K562 (cell line): ENCODE measurements around the gene CXCR6. TPM values are rescaled to one million over a fixed set of nuclear protein-coding genes. Genes with fewer than 3 reads are reported as not detected.

Experiments
- ATAC-seq: fragments of 200-7000 bp; cut with Tn5 transposase; 3 replicates; pipeline ENCODE4 v1.9.1; 2020; ENCODE audit warnings: moderate library complexity
- Bru-seq: library from RNA; stranded (reverse); fragments of 400-500 nt; gene quantifications from one replicate; lab custom pipeline; 2021; lab: Mats Ljungman, UMichigan
- BruChase-seq, 2 experiments: library from RNA; stranded (reverse); fragments of 400-500 nt; gene quantifications; one replicate each; lab custom pipeline; 2021; lab: Mats Ljungman, UMichigan
- BruUV-seq: library from RNA; stranded (reverse); fragments of 400-500 nt; replicated peaks from 2 replicates; lab custom pipeline; 2021; lab: Mats Ljungman, UMichigan
- CTCF ChIA-PET: fragments of 300-600 bp; formaldehyde crosslinking; extraction: SDS; loops from one replicate; lab custom pipeline; 2021; ENCODE audit warnings: low intra/inter-chr PET ratio; lab: Yijun Ruan, JAX
- POLR2A ChIA-PET: fragments of 300-600, 350-650 bp; sonication (Branson Sonifier 250); formaldehyde crosslinking; extraction: SDS; loops from one replicate; lab custom pipeline; 2021; ENCODE audit warnings: antibody characterized with exemption, inconsistent platforms; lab: Yijun Ruan, JAX
- DNase-seq, 4 experiments: peaks; one replicate each; pipeline versions ENCODE4 v3.0.0 to v3.0.0-alpha.2; 2011 to 2018; ENCODE audit warnings: low spot score in 3 of 4, mixed read lengths in 3 of 4; ENCODE audit errors: extremely low read depth in 1 of 4
- FAIRE-seq: peaks from 2 replicates; lab custom pipeline; 2011; peaks lifted over from hg19 to GRCh38; lab: Jason Lieb, UNC
- H2AFZ ChIP-seq: 2 replicates; pipeline ENCODE4 v1.6.0; 2011; ENCODE audit warnings: low read depth, low read length, control low read depth, inconsistent platforms
- H3K27ac ChIP-seq: fragments of 200-600 bp; 3 replicates; pipeline ENCODE4 v1.8.0; 2011; ENCODE audit warnings: low read depth, mild to moderate bottlenecking, control low read depth, inconsistent platforms, low read length, moderate library complexity, mixed read lengths; ENCODE audit errors: extremely low read depth
- H3K27me3 ChIP-seq, 2 experiments: fragments of 300-600 bp in 1 of 2; 2 replicates in 1 of 2; 3 replicates in 1 of 2; pipeline versions ENCODE4 v1.6.0 to v1.8.0; 2011; ENCODE audit warnings: inconsistent platforms in 2 of 2, low read length in 2 of 2, mild to moderate bottlenecking in 1 of 2, mixed read lengths in 1 of 2, moderate library complexity in 1 of 2; ENCODE audit not compliant: control insufficient read depth in 2 of 2, insufficient read depth in 2 of 2
- H3K36me3 ChIP-seq: fragments of 300-600 bp; 3 replicates; pipeline ENCODE4 v1.8.0; 2011; ENCODE audit warnings: mild to moderate bottlenecking, low read length, inconsistent platforms; ENCODE audit not compliant: control insufficient read depth, insufficient read depth
- H3K4me1 ChIP-seq, 2 experiments: fragments of 200-600 bp in 1 of 2; replicated peaks in 1 of 2; 2 replicates in 1 of 2; 3 replicates in 1 of 2; pipeline versions ENCODE4 v1.5.1 to v1.8.0; 2011; ENCODE audit warnings: inconsistent platforms in 2 of 2, low read length in 2 of 2, mild to moderate bottlenecking in 1 of 2, mixed read lengths in 1 of 2, moderate library complexity in 1 of 2; ENCODE audit not compliant: control insufficient read depth in 2 of 2, insufficient read depth in 2 of 2
- H3K4me2 ChIP-seq: 2 replicates; pipeline ENCODE4 v1.6.1; 2011; ENCODE audit warnings: low read length, control low read depth, inconsistent platforms, mixed read lengths; ENCODE audit not compliant: insufficient read depth
- H3K4me3 ChIP-seq: fragments of 200-600 bp; sonication (generic), shearing (Covaris generic); 2 replicates; pipeline ENCODE4 v1.5.1; 2016; ENCODE audit warnings: control low read depth, inconsistent platforms
- H3K79me2 ChIP-seq: fragments of 200-600 bp; 3 replicates; pipeline ENCODE4 v1.8.0; 2011; ENCODE audit warnings: low read length, inconsistent platforms; ENCODE audit not compliant: control insufficient read depth, insufficient read depth
- H3K9ac ChIP-seq, 2 experiments: 2 replicates each; pipeline versions ENCODE4 v1.6.0 to v1.6.1; 2011; ENCODE audit warnings: low read depth in 2 of 2, low read length in 2 of 2, control low read depth in 1 of 2, inconsistent platforms in 1 of 2, mild to moderate bottlenecking in 1 of 2, mixed read lengths in 1 of 2; ENCODE audit not compliant: insufficient read depth in 1 of 2
- H3K9me1 ChIP-seq: one replicate; pipeline ENCODE4 v1.6.0; 2011; ENCODE audit warnings: inconsistent platforms, mild to moderate bottlenecking, low read length, moderate library complexity; ENCODE audit not compliant: control insufficient read depth, insufficient read depth
- H3K9me3 ChIP-seq: replicated peaks from 2 replicates; pipeline ENCODE4 v1.5.1; 2011; ENCODE audit warnings: low read depth, low read length, inconsistent platforms; ENCODE audit not compliant: control insufficient read depth, insufficient read depth
- H4K20me1 ChIP-seq: replicated peaks from 2 replicates; pipeline ENCODE4 v1.6.1; 2011; ENCODE audit warnings: low read length, inconsistent platforms, mixed read lengths; ENCODE audit not compliant: control insufficient read depth, insufficient read depth
- BMI1 ChIP-seq: fragments of 150-350 bp; IDR thresholded peaks from 2 replicates; pipeline ENCODE4 v1.6.1; 2014; ENCODE audit warnings: low read length
- JUNB ChIP-seq: fragments of 450-650 bp; formaldehyde crosslinking; conservative IDR thresholded peaks from 2 replicates; pipeline ENCODE4 v1.4.0; 2020; ENCODE audit warnings: mild to moderate bottlenecking
- RB1 ChIP-seq: fragments of 450-650 bp; IDR thresholded peaks from 2 replicates; pipeline ENCODE4 v1.6.1; 2017; ENCODE audit warnings: low read depth, mild to moderate bottlenecking
- ZNF175 ChIP-seq: fragments of 200-800 bp; sonication (Bioruptor generic); IDR thresholded peaks from 2 replicates; pipeline ENCODE4 v1.6.1; 2016; ENCODE audit warnings: low read depth, mild to moderate bottlenecking, missing genetic modification characterization, missing compliant biosample characterization
- ZNF398 ChIP-seq: fragments of 250-450 bp; sonication (Bioruptor Pico); IDR thresholded peaks from 2 replicates; pipeline ENCODE4 v1.8.0; 2021; ENCODE audit warnings: moderate library complexity, mild to moderate bottlenecking, inconsistent platforms
- WGBS: fragments of 100-300 bp; shearing (Covaris generic); methylation state at CpG from one replicate; pipeline ENCODE4 v1.1.6; 2016; ENCODE audit warnings: low coverage, mixed read lengths; ENCODE audit not compliant: insufficient coverage; ENCODE audit errors: missing lambda C conversion rate; 5-methylcytosine and 5-hydroxymethylcytosine counted together
- in situ Hi-C: fragments of 300-500 bp; cut with MboI; formaldehyde crosslinking; loops from 4 replicates; pipeline ENCODE4 v1.15.0; 2018; ENCODE audit warnings: inconsistent platforms, mixed read lengths
- intact Hi-C: fragments of 100-400 bp; cut with micrococcal nuclease; formaldehyde crosslinking; loops from 2 replicates; pipeline ENCODE4 v1.14.2; 2022
- long read RNA-seq, 3 experiments: library from polyadenylated mRNA in 2 of 3; library from RNA in 1 of 3; unstranded in 2 of 3; stranded (forward) in 1 of 3; transcript quantifications; one replicate each; pipeline ENCODE4 v2.0.0, GENCODE V29; 2019 to 2022
- polyA minus RNA-seq, 3 experiments: library from RNA; depleted of rRNA, polyadenylated mRNA; stranded (reverse); fragments of >200 nt; gene quantifications; 2 replicates each; pipeline ENCODE4 v1.2.3, GENCODE V29; 2011
- polyA plus RNA-seq, 8 experiments: library from polyadenylated mRNA; depleted of rRNA in 4 of 8; stranded (reverse) in 5 of 8; unstranded in 3 of 8; fragments of >200 nt; fragmentation: Nextera tagmentation in 2 of 8; fragmentation: Illumina TruSeq in 1 of 8; extraction: Ambion mirVana in 2 of 8; extraction: Trizol in 1 of 8; gene quantifications; 2 replicates each; pipeline versions ENCODE4 v1.2.1 to v1.2.3, GENCODE V29; 2011 to 2014; ENCODE audit warnings: inconsistent platforms in 1 of 8, missing spikeins in 1 of 8
- total RNA-seq, 7 experiments: library from RNA; depleted of rRNA in 6 of 7; stranded (reverse); fragments of >200 nt in 6 of 7; fragmentation: Illumina TruSeq in 2 of 7; extraction: Trizol in 2 of 7; gene quantifications; 2 replicates each; pipeline versions ENCODE4 v1.2.1 to v1.2.3, GENCODE V29; 2011 to 2021; ENCODE audit warnings: low replicate concordance in 1 of 7

CXCR6 gene
- total RNA-seq (2011; cell fraction: chromatin; rRNA removed; ENCODE audit: low replicate concordance): not detected in 2 replicates
- total RNA-seq (2011; cell fraction: nucleolus; rRNA removed): not detected in 2 replicates
- total RNA-seq (2011; cell fraction: nucleoplasm; rRNA removed): not detected in 2 replicates
- total RNA-seq (2014; rRNA removed): not detected in 2 replicates
- not detected in 2 replicates for total RNA-seq (2014; rRNA removed; fragmentation: Illumina TruSeq; extraction: Trizol)
- total RNA-seq (2015; rRNA removed; fragmentation: Illumina TruSeq; extraction: Trizol): not detected in 2 replicates
- total RNA-seq (2021): not detected in 2 replicates
- not detected in 2 replicates for polyA plus RNA-seq (2011; rRNA removed)
- not detected in 2 replicates for polyA plus RNA-seq (2011; cell fraction: cytosol; rRNA removed)
- not detected in 2 replicates for polyA plus RNA-seq (2011; cell fraction: nucleus; rRNA removed)
- 0.12 and 0.16 TPM in 2 replicates for polyA plus RNA-seq (2012)
- not detected in 2 replicates for polyA plus RNA-seq (2014; fragmentation: Illumina TruSeq; extraction: Trizol)
- polyA plus RNA-seq (2014; fragmentation: Nextera tagmentation; extraction: Ambion mirVana): under 1 TPM in 1 of 2 experiments, not detected in 1; 0.28 TPM
- not detected in 2 replicates for polyA plus RNA-seq (2014; rRNA removed)
- not detected in 2 replicates for polyA minus RNA-seq (2011; rRNA and poly(A)+ RNA removed)
- not detected in 2 replicates for polyA minus RNA-seq (2011; cell fraction: cytosol; rRNA and poly(A)+ RNA removed)
- polyA minus RNA-seq (2011; cell fraction: nucleus; rRNA and poly(A)+ RNA removed): not detected in 2 replicates
- not detected for Bru-seq, nascent RNA
- not detected for BruChase-seq, experiment 1, labeled RNA remaining after a 2-hour chase
- BruChase-seq, experiment 2, labeled RNA remaining after a 6-hour chase: not detected
- long read RNA-seq, experiment 1: 0 reads
- long read RNA-seq, experiment 2: 0 reads
- long read RNA-seq, experiment 3: 0 reads

DNA sequence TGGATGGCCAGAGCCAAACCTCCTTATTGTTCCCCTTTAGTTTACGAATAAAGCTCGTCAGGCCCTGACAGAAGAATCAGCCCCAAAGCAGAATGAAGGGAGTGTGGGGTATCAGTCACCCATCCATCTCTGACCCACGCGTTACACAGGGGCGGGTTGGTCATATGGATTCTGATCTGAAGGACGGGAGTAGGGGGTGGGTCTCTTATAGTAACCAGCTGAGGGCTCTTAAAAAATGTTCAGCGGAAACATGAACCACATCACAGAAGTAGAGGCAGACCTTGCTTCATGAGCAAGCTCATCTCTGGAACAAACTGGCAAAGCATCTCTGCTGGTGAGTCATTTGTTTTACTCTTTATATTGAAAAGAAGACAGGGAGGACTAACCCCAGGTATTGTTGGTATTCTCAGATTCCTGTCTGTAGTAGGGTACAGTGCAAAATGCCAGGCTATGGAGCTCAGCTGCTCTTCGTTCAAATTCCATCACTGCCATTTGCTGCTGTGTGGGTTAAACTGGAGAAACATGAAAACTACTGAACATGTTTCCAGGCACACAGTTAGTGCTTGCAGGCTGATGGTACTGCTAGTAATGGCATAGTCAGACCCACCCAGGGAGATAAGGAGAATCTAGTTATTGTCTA, at the start of gene CXCR6:
TSS of gene CXCR6 (plus strand) at position 258 of the 640 bp plus-strand sequence. CDS start 3,018 bp downstream, outside the sequence.
- H3K4me1 ChIP-seq: peaks cover 4 to 6% of the 10 kb centered on the region in 2 experiments; a peak in 1 of 5 replicates

More for the DNA sequence above, at the start of gene CXCR6:
- ChIA-PET CTCF (no interaction called here), POLR2A (interaction anchor here (1.3 kb wide), 1 partner anchor 150 kb away, joined by 4 read pairs; no protein-coding TSS in a partner anchor)
- Histone ChIP-seq H3K9me1 (no peaks in the 10 kb centered on the region), H3K4me3 (no peak within 1 kb of the TSS), H3K36me3 (peaks cover 33% of the 10 kb centered on the region; the same call in 2 of the 3 replicates), H3K27ac (no peak within 1 kb of the TSS), H3K9ac (no peak within 1 kb of the TSS), H3K4me2 (no peak within 1 kb of the TSS), H2AFZ (no peak within 1 kb of the TSS), H3K27me3 (no peaks in the 10 kb centered on the region), H3K9me3 (no peaks in the 10 kb centered on the region), H4K20me1 (0 out of 2 replicates have a peak, but pooled peaks cover 10% of the 10 kb centered on the region), H3K79me2 (no peaks in the 10 kb centered on the region)
- TF ChIP-seq ZNF175 (no peak), BMI1 (no peak), JUNB (CRISPR knock-in tag) (no peak), RB1 (no peak), ZNF398 (no peak)
- no peak for ATAC-seq
- no peak for FAIRE-seq
- in situ Hi-C loops: loop anchor here (5.0 kb wide), 1 partner anchor 134 kb away; no protein-coding TSS in a partner anchor
- no peak for DNase-seq
- 91% methylated on average over 8 of the region's 8 CpGs for WGBS
- intact Hi-C loops: no loop called here
- BruUV-seq: no TSS peak
